GM21526 (cell line): ENCODE data around the gene SLC7A6.

Experiments used
- ATAC-seq: cut with Tn5 transposase; IDR thresholded peaks from one replicate; pipeline ENCODE4 v1.9.1; 2021; ENCODE audit warnings: moderate library complexity; ENCODE audit not compliant: unreplicated experiment, low FRiP score

SLC7A6 gene

GRCh38 chr16:68234188-68235107 is 29.9 kb upstream of the SLC7A6 start:
- ATAC-seq = no peak

GRCh38 chr16:68235108-68235886 is 29.0 kb upstream of the SLC7A6 start:
- ATAC-seq = no peak

GRCh38 chr16:68235887-68236136 is 28.5 kb upstream of the SLC7A6 start, which contains the start of gene ESRP2:
Gene ESRP2, minus strand, starts transcription at chr16:68236127. Its CDS starts 82 bp downstream, at chr16:68236045.
- no peak for ATAC-seq

- ATAC-seq = no peak
Observed at GRCh38 chr16:68236137-68236825, 28.0 kb upstream of the SLC7A6 start.

- ATAC-seq = no peak
Observed at GRCh38 chr16:68236826-68237242, 27.5 kb upstream of the SLC7A6 start.

GRCh38 chr16:68237243-68238028 is 26.9 kb upstream of the SLC7A6 start:
- ATAC-seq = peak; percentile 71

- ATAC-seq = no peak
Observed at GRCh38 chr16:68238029-68238345, 26.3 kb upstream of the SLC7A6 start.

GRCh38 chr16:68242085-68242484 is 22.2 kb upstream of the SLC7A6 start:
- no peak for ATAC-seq

- ATAC-seq = no peak
Observed at GRCh38 chr16:68242926-68243858, 21.1 kb upstream of the SLC7A6 start.

GRCh38 chr16:68244481-68244902 is 19.8 kb upstream of the SLC7A6 start:
- ATAC-seq = peak; percentile 3

GRCh38 chr16:68244903-68245853 is 19.1 kb upstream of the SLC7A6 start, which contains the start of gene PLA2G15:
Gene PLA2G15, plus strand, starts transcription at chr16:68245373. Its CDS starts 54 bp downstream, at chr16:68245427.
- peak; percentile 74 for ATAC-seq

- no peak for ATAC-seq
Observed at GRCh38 chr16:68246121-68246520, 18.2 kb upstream of the SLC7A6 start.

GRCh38 chr16:68246666-68247065 is 17.7 kb upstream of the SLC7A6 start:
- ATAC-seq = no peak

GRCh38 chr16:68247400-68247799 is 16.9 kb upstream of the SLC7A6 start:
- no peak for ATAC-seq

GRCh38 chr16:68247932-68248331 is 16.4 kb upstream of the SLC7A6 start:
- no peak for ATAC-seq

GRCh38 chr16:68249371-68249770 is 15.0 kb upstream of the SLC7A6 start:
- no peak for ATAC-seq

- ATAC-seq = no peak
Observed at GRCh38 chr16:68250951-68251350, 13.4 kb upstream of the SLC7A6 start.

GRCh38 chr16:68251832-68252231 is 12.5 kb upstream of the SLC7A6 start:
- ATAC-seq = no peak
